Karpas-422 (cell line): ENCODE measurements around the gene PRKAA2. TPM values are rescaled to one million over a fixed set of nuclear protein-coding genes. Genes with fewer than 3 reads are reported as not detected.

ENCODE experiments used
- DNase-seq: peaks from one replicate; pipeline ENCODE4 v3.0.0-alpha.2; 2015
- H2AFZ ChIP-seq: fragments of 200-600 bp; sonication (generic); 2 replicates; pipeline ENCODE4 v1.6.1; 2014; ENCODE audit warnings: antibody characterized with exemption, low read length, mixed read lengths
- H3K27ac ChIP-seq: fragments of 200-600 bp; sonication (generic); 2 replicates; pipeline ENCODE4 v1.5.1; 2014; ENCODE audit warnings: mild to moderate bottlenecking, low read length, moderate library complexity
- H3K27me3 ChIP-seq: fragments of 200-600 bp; sonication (generic); 2 replicates; pipeline ENCODE4 v1.6.1; 2014; ENCODE audit warnings: low read length, mixed read lengths
- H3K36me3 ChIP-seq: fragments of 200-600 bp; sonication (generic); 2 replicates; pipeline ENCODE4 v1.6.1; 2014; ENCODE audit warnings: low read length, mixed read lengths; ENCODE audit not compliant: insufficient read depth
- H3K4me1 ChIP-seq: fragments of 200-600 bp; sonication (generic); 2 replicates; pipeline ENCODE4 v1.6.1; 2014; ENCODE audit warnings: mild to moderate bottlenecking, low read length, mixed read lengths
- H3K4me2 ChIP-seq: fragments of 200-600 bp; sonication (generic); 2 replicates; pipeline ENCODE4 v1.6.1; 2014; ENCODE audit warnings: low read length, low read depth, mild to moderate bottlenecking; ENCODE audit not compliant: poor library complexity, severe bottlenecking
- H3K4me3 ChIP-seq: fragments of 200-600 bp; sonication (generic); 2 replicates; pipeline ENCODE4 v1.5.1; 2014; ENCODE audit warnings: mild to moderate bottlenecking, antibody characterized with exemption, low read length, mixed read lengths
- H3K79me2 ChIP-seq: fragments of 200-600 bp; sonication (generic); 2 replicates; pipeline ENCODE4 v1.6.1; 2014; ENCODE audit warnings: mild to moderate bottlenecking, low read length, mixed read lengths
- H3K9ac ChIP-seq: fragments of 200-600 bp; sonication (generic); 2 replicates; pipeline ENCODE4 v1.6.0; 2014; ENCODE audit warnings: low read length
- H3K9me2 ChIP-seq: fragments of 200-600 bp; sonication (generic), shearing (Covaris generic); replicated peaks from 2 replicates; pipeline ENCODE4 v1.6.0; 2014; ENCODE audit warnings: mild to moderate bottlenecking, low read length, moderate library complexity; ENCODE audit not compliant: insufficient read depth
- H3K9me3 ChIP-seq: fragments of 300-700, 200-600 bp; sonication (generic); 2 replicates; pipeline ENCODE4 v1.6.1; 2014; ENCODE audit warnings: low read length, mixed read lengths
- H4K20me1 ChIP-seq: fragments of 200-600 bp; sonication (generic); 2 replicates; pipeline ENCODE4 v1.6.1; 2014; ENCODE audit warnings: mild to moderate bottlenecking, antibody characterized with exemption, low read length, low read depth; ENCODE audit not compliant: insufficient read depth
- total RNA-seq: library from RNA; depleted of rRNA; stranded (reverse); fragments of >200 nt; shearing (Covaris generic); gene quantifications from 2 replicates; pipeline ENCODE4 v1.2.3, GENCODE V29; 2014; ENCODE audit warnings: low replicate concordance

Gene PRKAA2
- total RNA-seq, 1 experiment from 2014 or later: not detected

DNA sequence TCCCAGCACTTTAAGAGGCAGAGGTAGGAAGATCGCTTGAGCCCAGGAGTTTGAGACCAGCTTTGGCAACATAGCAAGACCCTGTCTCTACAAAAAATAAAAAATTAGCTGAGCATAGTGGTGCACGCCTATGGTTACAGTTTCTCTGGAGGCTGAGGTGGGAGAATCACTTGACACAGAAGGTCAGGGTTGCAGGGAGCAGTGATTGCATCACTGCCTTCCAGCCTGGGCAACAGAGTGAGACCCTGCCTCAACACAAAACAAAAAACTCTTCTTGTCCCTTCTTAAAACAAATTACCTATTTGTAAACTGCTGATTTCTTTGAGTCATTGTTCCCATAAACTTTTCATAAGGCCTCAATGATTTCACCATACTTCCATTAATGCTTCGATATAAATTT is 18.7 kb downstream of the PRKAA2 start:
- H3K4me1 ChIP-seq: no peaks in the 10 kb centered on the region
- H2AFZ ChIP-seq: no peak overlapping the region
- no peak overlapping the region for H3K27ac ChIP-seq
- H3K36me3 ChIP-seq: no peaks in the 10 kb centered on the region
- no peaks in the 10 kb centered on the region for H3K9me2 ChIP-seq
- no peaks in the 10 kb centered on the region for H3K9me3 ChIP-seq
- H4K20me1 ChIP-seq: no peaks in the 10 kb centered on the region
- H3K4me2 ChIP-seq: no peak overlapping the region
- H3K4me3 ChIP-seq: no peak overlapping the region
- H3K79me2 ChIP-seq: no peaks in the 10 kb centered on the region
- no peak overlapping the region for H3K9ac ChIP-seq
- no peak for DNase-seq
- H3K27me3 ChIP-seq: no peaks in the 10 kb centered on the region

DNA sequence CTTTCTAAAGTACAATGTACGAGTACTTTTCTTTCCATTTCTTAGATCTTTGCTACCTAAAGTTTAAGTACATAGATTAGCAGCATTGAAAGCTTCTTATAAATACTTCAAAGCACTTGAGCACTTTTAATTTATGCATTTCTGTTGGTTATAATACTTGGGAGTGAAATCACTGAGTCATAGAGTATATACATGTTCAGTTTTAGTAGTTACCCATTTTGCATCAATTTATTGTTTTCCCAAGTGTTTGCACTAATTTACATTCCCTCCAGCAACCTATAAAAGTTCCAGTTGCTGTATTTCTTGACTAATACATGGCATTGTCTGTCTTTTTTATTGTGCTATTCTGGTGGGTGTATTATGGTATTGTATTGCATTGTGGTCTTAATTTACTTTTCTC is 20.3 kb downstream of the PRKAA2 start:
- Histone ChIP-seq H3K9me2 (no peaks in the 10 kb centered on the region), H3K9ac (no peak overlapping the region), H2AFZ (no peak overlapping the region), H3K4me3 (no peak overlapping the region), H3K4me2 (no peak overlapping the region), H3K36me3 (no peaks in the 10 kb centered on the region), H3K4me1 (no peaks in the 10 kb centered on the region), H4K20me1 (no peaks in the 10 kb centered on the region), H3K27me3 (no peaks in the 10 kb centered on the region), H3K9me3 (no peaks in the 10 kb centered on the region), H3K27ac (no peak overlapping the region), H3K79me2 (no peaks in the 10 kb centered on the region)
- DNase-seq: no peak

GRCh38 chr1:56666112-56666608 is 21.0 kb downstream of the PRKAA2 start:
- Histone ChIP-seq H3K36me3 (no peaks in the 10 kb centered on the region), H3K4me3 (no peak overlapping the region), H4K20me1 (no peaks in the 10 kb centered on the region), H3K9me3 (no peaks in the 10 kb centered on the region), H3K27ac (no peak overlapping the region), H2AFZ (no peak overlapping the region), H3K27me3 (no peaks in the 10 kb centered on the region), H3K4me2 (no peak overlapping the region), H3K9me2 (no peaks in the 10 kb centered on the region), H3K79me2 (no peaks in the 10 kb centered on the region), H3K9ac (no peak overlapping the region), H3K4me1 (no peaks in the 10 kb centered on the region)
- DNase-seq: no peak

DNA sequence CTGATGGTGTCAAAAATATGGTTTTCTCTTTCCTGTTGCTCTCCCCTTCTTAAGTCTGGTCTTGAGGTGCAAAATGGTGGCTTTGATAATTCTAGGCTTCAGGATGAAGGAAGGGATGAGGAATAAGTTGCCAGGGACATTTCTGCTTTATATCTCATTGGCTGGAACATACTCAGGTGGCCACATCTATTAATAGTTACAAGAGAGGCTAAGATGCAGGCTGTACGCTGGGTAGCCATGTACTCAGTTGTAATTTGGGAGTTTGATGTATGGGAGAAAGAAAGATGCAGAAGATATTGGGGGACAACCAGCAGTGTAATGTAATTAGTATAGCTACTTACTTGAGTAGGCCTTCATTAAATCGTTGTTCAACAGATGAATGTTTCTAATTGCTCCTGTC is 25.2 kb downstream of the PRKAA2 start:
- Histone ChIP-seq H3K9ac (no peak overlapping the region), H2AFZ (no peak overlapping the region), H3K4me2 (no peak overlapping the region), H3K27ac (no peak overlapping the region), H3K4me3 (no peak overlapping the region), H3K79me2 (no peaks in the 10 kb centered on the region), H3K36me3 (no peaks in the 10 kb centered on the region), H3K27me3 (no peaks in the 10 kb centered on the region), H3K4me1 (no peaks in the 10 kb centered on the region), H4K20me1 (no peaks in the 10 kb centered on the region), H3K9me3 (no peaks in the 10 kb centered on the region), H3K9me2 (no peaks in the 10 kb centered on the region)
- DNase-seq: no peak

- Histone ChIP-seq H3K4me1 (no peaks in the 10 kb centered on the region), H3K9me2 (no peaks in the 10 kb centered on the region), H3K27ac (no peak overlapping the region), H3K9me3 (no peaks in the 10 kb centered on the region), H4K20me1 (no peaks in the 10 kb centered on the region), H2AFZ (no peak overlapping the region), H3K4me3 (no peak overlapping the region), H3K36me3 (no peaks in the 10 kb centered on the region), H3K27me3 (no peaks in the 10 kb centered on the region), H3K4me2 (no peak overlapping the region), H3K79me2 (no peaks in the 10 kb centered on the region), H3K9ac (no peak overlapping the region)
- no peak for DNase-seq
Measured at GRCh38 chr1:56671085-56671484, 26.0 kb downstream of the PRKAA2 start.

- no peaks in the 10 kb centered on the region for H3K9me3 ChIP-seq
- no peaks in the 10 kb centered on the region for H3K9me2 ChIP-seq
- no peak for DNase-seq
- no peaks in the 10 kb centered on the region for H4K20me1 ChIP-seq
- H3K9ac ChIP-seq: no peak overlapping the region
- no peak overlapping the region for H3K4me2 ChIP-seq
- H3K27me3 ChIP-seq: no peaks in the 10 kb centered on the region
- H3K4me1 ChIP-seq: no peaks in the 10 kb centered on the region
- no peaks in the 10 kb centered on the region for H3K79me2 ChIP-seq
- no peak overlapping the region for H3K4me3 ChIP-seq
- H2AFZ ChIP-seq: no peak overlapping the region
- no peak overlapping the region for H3K27ac ChIP-seq
- no peaks in the 10 kb centered on the region for H3K36me3 ChIP-seq
Measured at GRCh38 chr1:56671542-56671941, 26.4 kb downstream of the PRKAA2 start.

- H3K9ac ChIP-seq: no peak overlapping the region
- no peak overlapping the region for H3K27ac ChIP-seq
- no peak for DNase-seq
- no peak overlapping the region for H3K4me3 ChIP-seq
- no peaks in the 10 kb centered on the region for H3K9me2 ChIP-seq
- H2AFZ ChIP-seq: no peak overlapping the region
- H4K20me1 ChIP-seq: no peaks in the 10 kb centered on the region
- H3K4me1 ChIP-seq: no peaks in the 10 kb centered on the region
- no peaks in the 10 kb centered on the region for H3K36me3 ChIP-seq
- H3K4me2 ChIP-seq: no peak overlapping the region
- H3K79me2 ChIP-seq: no peaks in the 10 kb centered on the region
- no peaks in the 10 kb centered on the region for H3K27me3 ChIP-seq
- no peaks in the 10 kb centered on the region for H3K9me3 ChIP-seq
Measured at GRCh38 chr1:56672579-56672978, 27.5 kb downstream of the PRKAA2 start.

GRCh38 chr1:56675763-56676162 is 30.6 kb downstream of the PRKAA2 start:
- Histone ChIP-seq H3K79me2 (no peaks in the 10 kb centered on the region), H3K4me3 (no peak overlapping the region), H2AFZ (no peak overlapping the region), H3K4me1 (no peaks in the 10 kb centered on the region), H3K9ac (no peak overlapping the region), H4K20me1 (no peaks in the 10 kb centered on the region), H3K9me3 (no peaks in the 10 kb centered on the region), H3K27ac (no peak overlapping the region), H3K4me2 (no peak overlapping the region), H3K9me2 (no peaks in the 10 kb centered on the region), H3K36me3 (no peaks in the 10 kb centered on the region), H3K27me3 (no peaks in the 10 kb centered on the region)
- DNase-seq: no peak

DNA sequence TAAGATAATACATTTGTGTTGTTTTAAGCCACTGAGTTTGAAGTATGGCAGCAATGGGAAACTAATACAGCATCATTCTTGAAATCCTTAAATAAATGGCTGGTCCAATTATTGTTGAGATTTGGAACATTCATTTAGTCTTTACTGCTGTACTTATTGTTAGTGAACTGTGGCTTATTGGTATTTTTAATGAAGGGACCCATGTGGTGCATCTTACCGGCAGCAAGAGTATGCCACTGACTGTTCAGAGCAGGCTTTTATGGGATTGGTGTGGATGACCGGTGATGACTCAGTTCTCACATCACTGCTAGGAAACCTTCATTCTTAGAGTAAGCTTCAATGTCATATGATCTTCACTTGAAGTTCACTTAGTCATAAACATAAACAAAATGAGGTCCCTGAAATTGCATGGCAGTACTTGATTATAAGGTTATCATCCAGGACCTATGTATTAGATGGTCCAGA is 31.5 kb downstream of the PRKAA2 start:
- Histone ChIP-seq H3K79me2 (no peaks in the 10 kb centered on the region), H3K4me1 (no peaks in the 10 kb centered on the region), H3K9ac (no peak overlapping the region), H2AFZ (no peak overlapping the region), H3K4me3 (no peak overlapping the region), H3K9me3 (no peaks in the 10 kb centered on the region), H3K27me3 (no peaks in the 10 kb centered on the region), H3K36me3 (no peaks in the 10 kb centered on the region), H3K27ac (no peak overlapping the region), H4K20me1 (no peaks in the 10 kb centered on the region), H3K4me2 (no peak overlapping the region), H3K9me2 (no peaks in the 10 kb centered on the region)
- DNase-seq: no peak
